Osteocyte (in vitro differentiated cells): ENCODE results near the gene HM13. TPM values are rescaled to one million over a fixed set of nuclear protein-coding genes. Genes with fewer than 3 reads are reported as not detected.
A peak's percentile ranks its signal among the peaks of the same experiment; 100 is the strongest.

Experiments
- DNase-seq: peaks from one replicate; pipeline ENCODE4 v3.0.0; 2021; ENCODE audit warnings: mixed read lengths; ENCODE audit not compliant: unreplicated experiment; ENCODE audit errors: extremely low spot score
- H3K27ac Mint-ChIP-seq: one replicate; pipeline ENCODE4 v1.8.0; 2021; ENCODE audit warnings: mild to moderate bottlenecking, mixed read lengths; ENCODE audit not compliant: unreplicated experiment
- H3K27me3 Mint-ChIP-seq: one replicate; pipeline ENCODE4 v1.8.0; 2021; ENCODE audit warnings: mixed read lengths; ENCODE audit not compliant: unreplicated experiment
- H3K36me3 Mint-ChIP-seq: one replicate; pipeline ENCODE4 v1.8.0; 2021; ENCODE audit warnings: mixed read lengths; ENCODE audit not compliant: unreplicated experiment
- H3K4me1 Mint-ChIP-seq: one replicate; pipeline ENCODE4 v1.8.0; 2021; ENCODE audit warnings: mixed read lengths; ENCODE audit not compliant: unreplicated experiment
- H3K4me3 Mint-ChIP-seq: one replicate; pipeline ENCODE4 v1.8.0; 2021; ENCODE audit warnings: mild to moderate bottlenecking, moderate library complexity, mixed read lengths; ENCODE audit not compliant: unreplicated experiment
- H3K9me3 Mint-ChIP-seq: one replicate; pipeline ENCODE4 v1.8.0; 2021; ENCODE audit warnings: mixed read lengths; ENCODE audit not compliant: unreplicated experiment
- total RNA-seq: library from RNA; stranded (reverse); gene quantifications from 2 replicates; pipeline ENCODE4 v1.2.1, GENCODE V29; 2021
- TF ChIP-seq, protein P1 (sequence below): fragments of 200-600 bp; sonication (generic); IDR thresholded peaks from 2 replicates; pipeline ENCODE4 v1.5.0; 2021; ENCODE audit warnings: antibody characterized with exemption, mild to moderate bottlenecking, moderate library complexity

The HM13 gene
- total RNA-seq, 1 donor from 2014 or later = 173 TPM

DNA sequence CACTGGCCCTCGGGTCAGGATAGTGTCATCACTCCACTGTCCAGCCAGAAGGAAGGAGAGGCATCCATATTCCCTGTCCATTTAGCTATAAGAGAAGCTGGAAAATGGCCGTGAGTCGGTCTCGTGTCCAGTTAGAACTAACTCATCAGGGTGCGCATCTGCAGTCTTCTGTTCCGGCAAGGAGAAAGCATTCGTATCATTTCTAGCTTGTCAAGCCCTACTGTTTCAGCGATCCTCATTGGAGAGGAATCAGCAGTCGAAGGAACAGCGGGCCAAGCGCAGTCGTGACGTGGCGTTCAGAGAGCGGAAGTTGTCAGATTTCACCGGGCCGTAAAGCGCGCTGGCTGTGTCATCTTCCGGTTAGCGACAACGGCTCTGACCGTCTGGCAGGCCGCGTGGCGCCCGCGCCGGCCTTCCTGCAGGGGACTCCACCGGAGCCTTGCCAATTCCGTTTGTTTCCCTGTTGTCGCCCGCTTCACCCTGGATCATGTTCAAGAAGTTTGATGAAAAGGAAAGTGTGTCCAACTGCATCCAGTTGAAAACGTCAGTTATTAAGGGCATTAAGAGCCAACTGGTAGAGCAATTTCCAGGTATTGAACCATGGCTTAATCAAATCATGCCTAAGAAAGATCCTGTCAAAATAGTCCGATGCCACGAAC, 32.9 kb downstream of the HM13 start:
- Mint-ChIP-seq H3K4me1 (peaks cover 29% of the 10 kb centered on the region), H3K4me3 (peak overlapping the region; percentile 89), H3K27me3 (no peaks in the 10 kb centered on the region), H3K36me3 (peaks cover 37% of the 10 kb centered on the region), H3K27ac (peak overlapping the region; percentile 100), H3K9me3 (no peaks in the 10 kb centered on the region)
- TF ChIP-seq, protein P1, sequence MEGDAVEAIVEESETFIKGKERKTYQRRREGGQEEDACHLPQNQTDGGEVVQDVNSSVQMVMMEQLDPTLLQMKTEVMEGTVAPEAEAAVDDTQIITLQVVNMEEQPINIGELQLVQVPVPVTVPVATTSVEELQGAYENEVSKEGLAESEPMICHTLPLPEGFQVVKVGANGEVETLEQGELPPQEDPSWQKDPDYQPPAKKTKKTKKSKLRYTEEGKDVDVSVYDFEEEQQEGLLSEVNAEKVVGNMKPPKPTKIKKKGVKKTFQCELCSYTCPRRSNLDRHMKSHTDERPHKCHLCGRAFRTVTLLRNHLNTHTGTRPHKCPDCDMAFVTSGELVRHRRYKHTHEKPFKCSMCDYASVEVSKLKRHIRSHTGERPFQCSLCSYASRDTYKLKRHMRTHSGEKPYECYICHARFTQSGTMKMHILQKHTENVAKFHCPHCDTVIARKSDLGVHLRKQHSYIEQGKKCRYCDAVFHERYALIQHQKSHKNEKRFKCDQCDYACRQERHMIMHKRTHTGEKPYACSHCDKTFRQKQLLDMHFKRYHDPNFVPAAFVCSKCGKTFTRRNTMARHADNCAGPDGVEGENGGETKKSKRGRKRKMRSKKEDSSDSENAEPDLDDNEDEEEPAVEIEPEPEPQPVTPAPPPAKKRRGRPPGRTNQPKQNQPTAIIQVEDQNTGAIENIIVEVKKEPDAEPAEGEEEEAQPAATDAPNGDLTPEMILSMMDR = peak; percentile 22
- peak; percentile 92 for DNase-seq

DNA sequence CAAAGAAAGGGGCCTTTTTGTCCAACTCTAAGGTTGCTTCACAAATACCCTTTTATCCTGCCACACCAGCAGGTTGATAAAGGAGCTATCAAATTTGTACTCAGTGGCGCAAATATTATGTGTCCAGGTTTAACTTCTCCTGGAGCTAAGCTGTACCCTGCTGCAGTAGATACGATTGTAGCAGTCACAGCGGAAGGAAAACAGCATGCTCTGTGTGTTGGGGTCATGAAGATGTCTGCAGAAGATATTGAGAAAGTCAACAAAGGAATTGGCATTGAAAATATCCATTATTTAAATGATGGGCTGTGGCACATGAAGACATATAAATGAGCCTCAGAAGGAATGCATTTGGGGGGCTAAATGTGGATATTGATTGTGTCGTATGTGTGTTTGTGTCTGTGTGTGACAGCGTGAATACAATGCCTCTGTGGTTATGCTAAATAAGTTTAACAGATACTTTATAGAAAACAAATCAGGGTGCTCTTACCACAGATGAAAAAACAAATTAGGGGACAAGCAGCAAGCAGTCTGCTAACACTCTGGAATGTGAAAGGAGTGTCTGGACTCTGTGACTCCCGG, 33.6 kb downstream of the HM13 start:
- Mint-ChIP-seq H3K4me3 (peak overlapping the region; percentile 89), H3K36me3 (peaks cover 38% of the 10 kb centered on the region), H3K27me3 (no peaks in the 10 kb centered on the region), H3K4me1 (peaks cover 24% of the 10 kb centered on the region), H3K9me3 (no peaks in the 10 kb centered on the region), H3K27ac (peak overlapping the region; percentile 100)
- TF ChIP-seq, protein P1 = no peak
- no peak for DNase-seq

DNA sequence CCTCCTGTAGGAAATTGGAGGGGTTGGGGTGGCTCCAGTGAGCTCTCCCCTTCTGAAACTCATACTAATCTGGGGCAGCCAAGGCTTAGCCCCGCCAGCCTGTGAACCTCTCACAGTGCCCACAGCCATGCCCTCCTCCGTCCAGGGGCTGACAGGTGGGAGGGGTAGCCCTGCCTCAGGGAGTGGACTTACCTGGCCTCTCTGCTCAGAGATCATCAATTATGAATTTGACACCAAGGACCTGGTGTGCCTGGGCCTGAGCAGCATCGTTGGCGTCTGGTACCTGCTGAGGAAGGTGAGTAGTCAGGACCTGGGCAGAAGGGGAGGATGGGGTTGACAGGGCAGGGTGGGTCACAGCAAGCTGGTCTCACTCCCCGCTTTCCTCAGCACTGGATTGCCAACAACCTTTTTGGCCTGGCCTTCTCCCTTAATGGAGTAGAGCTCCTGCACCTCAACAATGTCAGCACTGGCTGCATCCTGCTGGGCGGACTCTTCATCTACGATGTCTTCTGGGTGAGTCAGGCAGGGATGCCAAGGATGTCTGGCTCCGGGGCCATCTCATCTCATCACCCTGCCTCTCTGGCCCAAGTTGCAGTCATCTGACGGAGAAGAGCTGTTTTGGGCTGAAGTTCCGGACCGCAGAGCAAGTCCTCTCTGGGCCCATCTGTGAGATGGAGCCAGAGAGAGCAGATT, 34.7 kb downstream of the HM13 start:
- H3K4me1 Mint-ChIP-seq = peaks cover 22% of the 10 kb centered on the region
- peaks cover 38% of the 10 kb centered on the region for H3K36me3 Mint-ChIP-seq
- TF ChIP-seq, protein P1 = no peak
- peak overlapping the region; percentile 89 for H3K4me3 Mint-ChIP-seq
- H3K27me3 Mint-ChIP-seq = no peaks in the 10 kb centered on the region
- no peaks in the 10 kb centered on the region for H3K9me3 Mint-ChIP-seq
- no peak for DNase-seq
- peak overlapping the region; percentile 31 for H3K27ac Mint-ChIP-seq

DNA sequence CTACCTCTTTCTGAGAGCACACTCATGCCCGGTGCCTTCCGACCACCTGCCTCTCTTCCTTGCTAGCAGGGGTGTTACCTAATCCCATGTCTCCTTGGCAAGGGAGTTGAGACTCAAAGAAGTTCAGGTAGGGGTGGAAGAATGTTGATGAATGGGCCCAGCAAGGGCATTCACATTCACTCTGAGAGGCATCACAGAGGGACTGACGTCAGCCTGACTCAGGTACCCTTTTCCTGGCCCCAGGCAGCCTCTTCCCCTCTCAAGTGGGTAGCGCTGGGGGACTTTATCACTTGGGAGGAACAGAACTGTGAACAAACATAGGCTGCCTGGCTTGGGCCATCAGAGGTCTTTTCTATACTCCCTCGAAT, 35.3 kb downstream of the HM13 start:
- DNase-seq = no peak
- Mint-ChIP-seq H3K27ac (no peak overlapping the region), H3K9me3 (no peaks in the 10 kb centered on the region), H3K27me3 (no peaks in the 10 kb centered on the region), H3K4me1 (peaks cover 16% of the 10 kb centered on the region), H3K4me3 (no peak overlapping the region), H3K36me3 (peaks cover 38% of the 10 kb centered on the region)
- TF ChIP-seq, protein P1 = no peak

DNA sequence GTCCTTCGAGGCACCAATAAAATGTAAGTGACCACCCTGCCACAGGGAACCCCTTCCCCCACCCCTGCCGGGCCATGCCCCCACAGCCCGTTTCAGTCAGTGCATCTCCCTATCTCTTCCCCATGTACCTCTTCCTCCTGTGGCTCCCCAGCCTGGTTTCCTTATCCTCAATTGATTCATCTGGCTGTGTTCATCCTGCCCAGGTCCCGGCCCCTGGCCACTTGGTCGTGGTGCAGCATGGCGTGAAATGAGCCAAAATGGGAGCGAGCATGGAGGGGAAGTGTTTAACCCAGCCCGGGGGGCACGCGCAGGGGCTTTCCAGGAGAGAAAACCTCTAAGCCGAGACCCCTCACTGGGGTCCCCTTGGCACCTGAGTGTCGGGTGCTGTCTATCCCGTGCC, 35.9 kb downstream of the HM13 start:
- TF ChIP-seq, protein P1 = no peak
- peaks cover 36% of the 10 kb centered on the region for H3K36me3 Mint-ChIP-seq
- H3K27me3 Mint-ChIP-seq = no peaks in the 10 kb centered on the region

More for the DNA sequence above, 35.9 kb downstream of the HM13 start:
- Mint-ChIP-seq H3K4me3 (no peak overlapping the region), H3K9me3 (no peaks in the 10 kb centered on the region), H3K27ac (peak overlapping the region; percentile 34), H3K4me1 (peaks cover 16% of the 10 kb centered on the region)
- no peak for DNase-seq
